Esophagus squamous epithelium (tissue), 5 donors: ENCODE data around the gene TMEM192. TPM values are rescaled to one million over a fixed set of nuclear protein-coding genes. Genes with fewer than 3 reads are reported as not detected.

Source experiments
- DNase-seq: peaks from one replicate; lab custom pipeline; 2025; lab: John Stamatoyannopoulos, UW
- H3K27ac ChIP-seq, 4 donors: fragments of 200-600 bp; sonication (generic); one replicate each; pipeline ENCODE4 v1.5.1; 2016 to 2019; ENCODE audit warnings: mild to moderate bottlenecking in 1 of 4
- H3K27me3 ChIP-seq, 4 donors: fragments of 200-600 bp; sonication (generic); 1 replicate in 3 of 4; 2 replicates in 1 of 4; pipeline versions ENCODE4 v1.5.1 to v1.6.0; 2017 to 2021; ENCODE audit warnings: antibody characterized with exemption in 1 of 4
- H3K36me3 ChIP-seq, 3 donors: fragments of 200-600 bp; sonication (generic); one replicate each; pipeline ENCODE4 v1.5.1; 2016 to 2019
- H3K4me1 ChIP-seq, 3 donors: fragments of 200-600 bp; sonication (generic); one replicate each; pipeline ENCODE4 v1.5.1; 2017 to 2019
- H3K4me3 ChIP-seq, 4 donors: fragments of 200-600 bp; sonication (generic); 1 replicate in 3 of 4; 2 replicates in 1 of 4; pipeline ENCODE4 v1.5.1; 2016 to 2019; ENCODE audit warnings: mild to moderate bottlenecking in 2 of 4, moderate library complexity in 1 of 4
- H3K9me3 ChIP-seq, 3 donors: fragments of 200-600 bp; sonication (generic); one replicate each; pipeline ENCODE4 v1.5.1; 2016 to 2019
- CTCF ChIP-seq, 6 experiments: fragments of 450-650 bp in 4 of 6; fragments of 200-600 bp in 2 of 6; sonication (generic) in 2 of 6; IDR thresholded peaks; one replicate each; pipeline ENCODE4 v1.5.1; 2016 to 2019; ENCODE audit warnings: antibody characterized with exemption in 6 of 6, mild to moderate bottlenecking in 4 of 6, moderate library complexity in 4 of 6
- POLR2A ChIP-seq, 4 donors: fragments of 450-650 bp; IDR thresholded peaks; one replicate each; pipeline ENCODE4 v1.6.1; 2017; ENCODE audit warnings: antibody characterized with exemption in 4 of 4, mild to moderate bottlenecking in 4 of 4, moderate library complexity in 3 of 4
- WGBS, 2 donors: methylation state at CpG; one replicate each; pipeline ENCODE4 v1.1.5; 2018; 5-methylcytosine and 5-hydroxymethylcytosine counted together
- intact Hi-C: fragments of 100-400 bp; cut with DNase I; formaldehyde crosslinking; loops from one replicate; pipeline ENCODE4 v1.15.0; 2022
- total RNA-seq, 4 donors: library from RNA; depleted of rRNA; stranded (reverse); fragments of >200 nt; gene quantifications; one replicate each; pipeline ENCODE4 v1.1.0, GENCODE V29; 2016
- donor health status: DM: yes; HTN: yes; CAD: no.

TMEM192 gene
- total RNA-seq, 4 donors from 2014 or later: 2.1 to 11.3 (median 7.2) TPM

- TF ChIP-seq CTCF (IDR thresholded peaks at IDR 0.05): no peak
- no peak for TF ChIP-seq POLR2A (IDR thresholded peaks at IDR 0.05)
- Histone ChIP-seq H3K27me3 (no peaks in the 10 kb centered on the region), H3K36me3 (no peaks in the 10 kb centered on the region), H3K9me3 (no peaks in the 10 kb centered on the region), H3K4me1 (no peaks in the 10 kb centered on the region), H3K27ac (no peak overlapping the region), H3K4me3 (no peak overlapping the region)
- intact Hi-C loops: no loop called here
- no peak for DNase-seq
These were observed 39.1 kb upstream of the TMEM192 start for GRCh38 chr4:165151734-165152133.

GRCh38 chr4:165150545-165150944 is 37.9 kb upstream of the TMEM192 start:
- WGBS, 2 donors: 87 to 97% methylated on average over 3 of the region's 3 CpGs
- DNase-seq: no peak
- Histone ChIP-seq H3K9me3 (no peaks in the 10 kb centered on the region), H3K4me1 (no peaks in the 10 kb centered on the region), H3K27me3 (no peaks in the 10 kb centered on the region), H3K4me3 (no peak overlapping the region), H3K27ac (no peak overlapping the region), H3K36me3 (no peaks in the 10 kb centered on the region)
- intact Hi-C loops: no loop called here
- TF ChIP-seq POLR2A (IDR thresholded peaks at IDR 0.05): no peak
- no peak for TF ChIP-seq CTCF (IDR thresholded peaks at IDR 0.05)

GRCh38 chr4:165138843-165139242 is 26.2 kb upstream of the TMEM192 start:
- H3K9me3 ChIP-seq: no peaks in the 10 kb centered on the region
- intact Hi-C loops: no loop called here
- 85 to 96% methylated on average over 3 of the region's 3 CpGs for WGBS, 2 donors

GRCh38 chr4:165137205-165137604 is 24.5 kb upstream of the TMEM192 start:
- no peak overlapping the region for H3K4me3 ChIP-seq
- H3K27me3 ChIP-seq: no peaks in the 10 kb centered on the region
- TF ChIP-seq CTCF (IDR thresholded peaks at IDR 0.05) (no peak), POLR2A (IDR thresholded peaks at IDR 0.05) (no peak)
- DNase-seq: no peak
- H3K9me3 ChIP-seq: no peaks in the 10 kb centered on the region
- no peaks in the 10 kb centered on the region for H3K36me3 ChIP-seq
- no peaks in the 10 kb centered on the region for H3K4me1 ChIP-seq
- no peak overlapping the region for H3K27ac ChIP-seq
- intact Hi-C loops: no loop called here

More at GRCh38 chr4:165138843-165139242, 26.2 kb upstream of the TMEM192 start:
- no peak for DNase-seq
- Histone ChIP-seq H3K36me3 (no peaks in the 10 kb centered on the region), H3K27me3 (no peaks in the 10 kb centered on the region), H3K4me1 (no peaks in the 10 kb centered on the region), H3K4me3 (no peak overlapping the region), H3K27ac (no peak overlapping the region)
- TF ChIP-seq CTCF (IDR thresholded peaks at IDR 0.05): no peak
- no peak for TF ChIP-seq POLR2A (IDR thresholded peaks at IDR 0.05)

- H3K9me3 ChIP-seq: no peaks in the 10 kb centered on the region
- WGBS, 2 donors: 66 to 74% methylated on average over 4 of the region's 4 CpGs
- no peak overlapping the region for H3K27ac ChIP-seq
- DNase-seq: no peak
- TF ChIP-seq CTCF (IDR thresholded peaks at IDR 0.05) (no peak), POLR2A (IDR thresholded peaks at IDR 0.05) (no peak)
- no peaks in the 10 kb centered on the region for H3K36me3 ChIP-seq
- H3K4me3 ChIP-seq: no peak overlapping the region
- intact Hi-C loops: no loop called here
- H3K4me1 ChIP-seq: no peaks in the 10 kb centered on the region
- H3K27me3 ChIP-seq: peaks cover 0 to 4% (median 0%) of the 10 kb centered on the region in 4 donors
These were observed 23.9 kb upstream of the TMEM192 start for GRCh38 chr4:165136529-165136928.
